WTC11 (cell line): ENCODE results near the gene TPRG1L. TPM values are rescaled to one million over a fixed set of nuclear protein-coding genes. Genes with fewer than 3 reads are reported as not detected.

Experiments
- ATAC-seq: fragments of 200-7000 bp; cut with Tn5 transposase; 2 replicates; pipeline ENCODE4 v1.10.0; 2021; ENCODE audit warnings: mild to moderate bottlenecking, moderate library complexity
- CTCF ChIA-PET: fragments of 300-600 bp; sonication (Branson Sonifier 250); formaldehyde crosslinking; loops from one replicate; lab custom pipeline; 2021; ENCODE audit warnings: antibody characterized with exemption; lab: Charles Lee
- POLR2A ChIA-PET: fragments of 350-600 bp; sonication (Branson Sonifier 250); formaldehyde crosslinking; loops from one replicate; lab custom pipeline; 2021; ENCODE audit warnings: antibody characterized with exemption; lab: Charles Lee
- DNase-seq: peaks from one replicate; pipeline ENCODE4 v3.0.0; 2021; ENCODE audit warnings: low spot score
- H3K27ac Mint-ChIP-seq: 2 replicates; pipeline ENCODE4 v1.8.0; 2021; ENCODE audit warnings: mixed read lengths
- H3K27me3 Mint-ChIP-seq: 2 replicates; pipeline ENCODE4 v1.8.0; 2021; ENCODE audit warnings: low read depth, mild to moderate bottlenecking, moderate library complexity, mixed read lengths
- H3K36me3 Mint-ChIP-seq: 2 replicates; pipeline ENCODE4 v1.8.0; 2021; ENCODE audit warnings: mixed read lengths
- H3K4me1 Mint-ChIP-seq: 2 replicates; pipeline ENCODE4 v1.8.0; 2022; ENCODE audit warnings: mixed read lengths
- H3K4me3 Mint-ChIP-seq: 2 replicates; pipeline ENCODE4 v1.8.0; 2021; ENCODE audit warnings: mild to moderate bottlenecking, moderate library complexity, mixed read lengths
- H3K9me3 Mint-ChIP-seq: 2 replicates; pipeline ENCODE4 v1.8.0; 2021; ENCODE audit warnings: mixed read lengths
- AFF4 ChIP-seq: sonication (generic); formaldehyde crosslinking; IDR thresholded peaks from 2 replicates; pipeline ENCODE4 v1.8.1; 2023; ENCODE audit warnings: mild to moderate bottlenecking, missing genetic modification reagents, borderline replicate concordance
- AR ChIP-seq: fragments of 250-450 bp; sonication (Bioruptor Pico); IDR thresholded peaks from 2 replicates; pipeline ENCODE4 v1.9.0; 2021; ENCODE audit warnings: mild to moderate bottlenecking
- ARID4B ChIP-seq: sonication (generic); formaldehyde crosslinking; IDR thresholded peaks from 2 replicates; pipeline ENCODE4 v1.8.0; 2023; ENCODE audit warnings: missing genetic modification reagents, mild to moderate bottlenecking, borderline replicate concordance
- CREB1 ChIP-seq: sonication (generic); formaldehyde crosslinking; IDR thresholded peaks from 2 replicates; pipeline ENCODE4 v1.8.0; 2023; ENCODE audit warnings: mild to moderate bottlenecking, missing genetic modification reagents
- ETV6 ChIP-seq: sonication (generic); formaldehyde crosslinking; IDR thresholded peaks from 2 replicates; pipeline ENCODE4 v1.8.1; 2022; ENCODE audit warnings: mild to moderate bottlenecking, missing genetic modification reagents
- HMGXB4 ChIP-seq: sonication (generic); formaldehyde crosslinking; IDR thresholded peaks from 2 replicates; pipeline ENCODE4 v1.8.1; 2023; ENCODE audit warnings: mild to moderate bottlenecking, moderate library complexity, missing genetic modification reagents
- MXD4 ChIP-seq: fragments of 250-450 bp; sonication (Bioruptor Pico); IDR thresholded peaks from 2 replicates; pipeline ENCODE4 v1.8.0; 2021; ENCODE audit warnings: mild to moderate bottlenecking, moderate library complexity, borderline replicate concordance
- NR2C2 ChIP-seq: sonication (generic); formaldehyde crosslinking; IDR thresholded peaks from 2 replicates; pipeline ENCODE4 v1.8.0; 2022; ENCODE audit warnings: mild to moderate bottlenecking, missing genetic modification reagents
- PRRX2 ChIP-seq: fragments of 250-450 bp; sonication (Bioruptor Pico); IDR thresholded peaks from 2 replicates; pipeline ENCODE4 v1.8.0; 2021; ENCODE audit warnings: mild to moderate bottlenecking
- RELA ChIP-seq: sonication (generic); formaldehyde crosslinking; IDR thresholded peaks from 2 replicates; pipeline ENCODE4 v1.8.1; 2022; ENCODE audit warnings: missing genetic modification reagents, mild to moderate bottlenecking, borderline replicate concordance
- STAT6 ChIP-seq: sonication (generic); formaldehyde crosslinking; conservative IDR thresholded peaks from 2 replicates; pipeline ENCODE4 v1.8.1; 2023; ENCODE audit warnings: mild to moderate bottlenecking, low read depth, missing genetic modification reagents, moderate library complexity
- ZNF138 ChIP-seq: sonication (generic); formaldehyde crosslinking; conservative IDR thresholded peaks from 2 replicates; pipeline ENCODE4 v1.8.1; 2022; ENCODE audit warnings: mild to moderate bottlenecking, moderate library complexity, missing genetic modification reagents
- ZNF219 ChIP-seq: sonication (generic); formaldehyde crosslinking; IDR thresholded peaks from 2 replicates; pipeline ENCODE4 v1.8.0; 2023; ENCODE audit warnings: missing genetic modification reagents, mild to moderate bottlenecking, borderline replicate concordance
- ZNF423 ChIP-seq: fragments of 250-450 bp; sonication (Bioruptor Pico); IDR thresholded peaks from 2 replicates; pipeline ENCODE4 v2.1.2; 2022; ENCODE audit warnings: mild to moderate bottlenecking, moderate library complexity
- total RNA-seq: library from RNA; stranded (reverse); gene quantifications from 3 replicates; pipeline ENCODE4 v1.2.3, GENCODE V29; 2021

TPRG1L gene
- total RNA-seq, 1 experiment from 2014 or later: 20.9 TPM

- Mint-ChIP-seq H3K4me3 (peak overlapping the region; percentile 80), H3K27me3 (peaks cover 18% of the 10 kb centered on the region), H3K27ac (no peak overlapping the region), H3K4me1 (peaks cover 34% of the 10 kb centered on the region), H3K9me3 (no peaks in the 10 kb centered on the region), H3K36me3 (no peaks in the 10 kb centered on the region)
- POLR2A ChIA-PET: no interaction called here
- CTCF ChIA-PET: interaction anchor here (0.6 to 2.8 kb wide), 9 partner anchors 9 to 157 kb away, joined by 3 to 15 read pairs (median 5); no protein-coding TSS in a partner anchor
- ATAC-seq: no peak
- no peak for DNase-seq
- TF ChIP-seq ZNF138 (no peak), ZNF219 (CRISPR knock-in tag) (no peak), RELA (no peak), NR2C2 (no peak), STAT6 (no peak), ETV6 (CRISPR knock-in tag) (no peak), AR (CRISPR knock-in tag) (no peak), MXD4 (no peak), ZNF423 (CRISPR knock-in tag) (no peak), PRRX2 (CRISPR knock-in tag) (no peak), CREB1 (CRISPR knock-in tag) (no peak), HMGXB4 (CRISPR knock-in tag) (no peak), AFF4 (CRISPR knock-in tag) (no peak), ARID4B (CRISPR knock-in tag) (no peak)
Observed at GRCh38 chr1:3609769-3610526, 14.9 kb upstream of the TPRG1L start.
